HFFc6 (cell line): ENCODE results near the gene SET. TPM values are rescaled to one million over a fixed set of nuclear protein-coding genes. Genes with fewer than 3 reads are reported as not detected.

Experiments used
- DNase-seq: peaks from one replicate; pipeline ENCODE4 v3.0.0-alpha.2; 2018
- H3K27ac Mint-ChIP-seq: 2 replicates; pipeline ENCODE4 v1.8.0; 2020; ENCODE audit warnings: mild to moderate bottlenecking, mixed read lengths
- H3K27me3 Mint-ChIP-seq: 2 replicates; pipeline ENCODE4 v1.8.0; 2021; ENCODE audit warnings: mild to moderate bottlenecking, moderate library complexity, mixed read lengths; ENCODE audit not compliant: insufficient read depth
- H3K36me3 Mint-ChIP-seq: 2 replicates; pipeline ENCODE4 v1.8.0; 2021; ENCODE audit warnings: low read depth, mixed read lengths
- H3K4me1 Mint-ChIP-seq: 2 replicates; pipeline ENCODE4 v1.8.0; 2020; ENCODE audit warnings: low read depth, mixed read lengths
- H3K4me3 Mint-ChIP-seq: 2 replicates; pipeline ENCODE4 v1.8.0; 2020; ENCODE audit warnings: mild to moderate bottlenecking, moderate library complexity, mixed read lengths
- H3K9me3 Mint-ChIP-seq: 2 replicates; pipeline ENCODE4 v1.8.0; 2020; ENCODE audit warnings: mild to moderate bottlenecking, mixed read lengths
- total RNA-seq, 6 experiments: library from RNA; stranded (reverse); fragmentation: NEBNext Ultra II Directional; extraction: Animal tissue kit (Norgen Biotek cat#: 25700); gene quantifications; 2 replicates in 1 of 6; 3 replicates in 5 of 6; pipeline ENCODE4 v1.2.3, GENCODE V29; 2021
- TF ChIP-seq, protein P1 (sequence below): fragments of 200-600 bp; sonication (generic); IDR thresholded peaks from 2 replicates; pipeline ENCODE4 v1.5.0; 2021; ENCODE audit warnings: antibody characterized with exemption, mild to moderate bottlenecking

Gene SET
- total RNA-seq, 6 experiments from 2014 or later: 297 to 358 (median 343) TPM

- no peaks in the 10 kb centered on the region for H3K9me3 Mint-ChIP-seq
- no peaks in the 10 kb centered on the region for H3K27me3 Mint-ChIP-seq
- no peak overlapping the region for H3K4me3 Mint-ChIP-seq
- H3K27ac Mint-ChIP-seq: no peak overlapping the region
- TF ChIP-seq, protein P1, sequence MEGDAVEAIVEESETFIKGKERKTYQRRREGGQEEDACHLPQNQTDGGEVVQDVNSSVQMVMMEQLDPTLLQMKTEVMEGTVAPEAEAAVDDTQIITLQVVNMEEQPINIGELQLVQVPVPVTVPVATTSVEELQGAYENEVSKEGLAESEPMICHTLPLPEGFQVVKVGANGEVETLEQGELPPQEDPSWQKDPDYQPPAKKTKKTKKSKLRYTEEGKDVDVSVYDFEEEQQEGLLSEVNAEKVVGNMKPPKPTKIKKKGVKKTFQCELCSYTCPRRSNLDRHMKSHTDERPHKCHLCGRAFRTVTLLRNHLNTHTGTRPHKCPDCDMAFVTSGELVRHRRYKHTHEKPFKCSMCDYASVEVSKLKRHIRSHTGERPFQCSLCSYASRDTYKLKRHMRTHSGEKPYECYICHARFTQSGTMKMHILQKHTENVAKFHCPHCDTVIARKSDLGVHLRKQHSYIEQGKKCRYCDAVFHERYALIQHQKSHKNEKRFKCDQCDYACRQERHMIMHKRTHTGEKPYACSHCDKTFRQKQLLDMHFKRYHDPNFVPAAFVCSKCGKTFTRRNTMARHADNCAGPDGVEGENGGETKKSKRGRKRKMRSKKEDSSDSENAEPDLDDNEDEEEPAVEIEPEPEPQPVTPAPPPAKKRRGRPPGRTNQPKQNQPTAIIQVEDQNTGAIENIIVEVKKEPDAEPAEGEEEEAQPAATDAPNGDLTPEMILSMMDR: no peak
- no peaks in the 10 kb centered on the region for H3K4me1 Mint-ChIP-seq
- H3K36me3 Mint-ChIP-seq: no peaks in the 10 kb centered on the region
- no peak for DNase-seq
Observed at GRCh38 chr9:128713411-128713780, 24.4 kb downstream of the SET start.

GRCh38 chr9:128713941-128714573, 25.0 kb downstream of the SET start:
- Mint-ChIP-seq H3K4me1 (no peaks in the 10 kb centered on the region), H3K36me3 (no peaks in the 10 kb centered on the region), H3K27me3 (no peaks in the 10 kb centered on the region), H3K4me3 (no peak overlapping the region), H3K9me3 (no peaks in the 10 kb centered on the region), H3K27ac (no peak overlapping the region)
- no peak for DNase-seq
- TF ChIP-seq, protein P1: no peak

GRCh38 chr9:128714586-128715435, 25.8 kb downstream of the SET start:
- no peaks in the 10 kb centered on the region for H3K4me1 Mint-ChIP-seq
- no peak for DNase-seq
- H3K4me3 Mint-ChIP-seq: no peak overlapping the region
- TF ChIP-seq, protein P1: no peak
- no peak overlapping the region for H3K27ac Mint-ChIP-seq
- H3K36me3 Mint-ChIP-seq: no peaks in the 10 kb centered on the region
- H3K9me3 Mint-ChIP-seq: no peaks in the 10 kb centered on the region
- no peaks in the 10 kb centered on the region for H3K27me3 Mint-ChIP-seq

DNA sequence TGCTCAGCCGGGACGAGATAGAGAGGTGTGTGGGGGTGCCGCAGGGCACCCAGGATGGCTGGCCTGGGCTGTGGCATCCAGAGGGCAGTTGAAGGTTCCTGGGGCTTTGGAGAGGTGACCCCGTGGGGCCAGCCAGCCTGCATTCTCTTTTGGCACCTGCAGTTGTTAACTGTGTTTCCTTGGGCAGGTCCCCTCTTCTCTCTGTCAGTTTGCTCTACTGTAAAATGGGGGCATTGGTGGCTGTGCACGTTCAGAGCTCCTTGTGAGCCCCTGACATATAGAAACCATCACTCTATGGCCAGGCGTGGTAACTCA, 26.4 kb downstream of the SET start:
- Mint-ChIP-seq H3K4me3 (no peak overlapping the region), H3K9me3 (no peaks in the 10 kb centered on the region), H3K27me3 (no peaks in the 10 kb centered on the region), H3K4me1 (no peaks in the 10 kb centered on the region), H3K27ac (no peak overlapping the region), H3K36me3 (no peaks in the 10 kb centered on the region)
- TF ChIP-seq, protein P1: no peak
- no peak for DNase-seq

DNA sequence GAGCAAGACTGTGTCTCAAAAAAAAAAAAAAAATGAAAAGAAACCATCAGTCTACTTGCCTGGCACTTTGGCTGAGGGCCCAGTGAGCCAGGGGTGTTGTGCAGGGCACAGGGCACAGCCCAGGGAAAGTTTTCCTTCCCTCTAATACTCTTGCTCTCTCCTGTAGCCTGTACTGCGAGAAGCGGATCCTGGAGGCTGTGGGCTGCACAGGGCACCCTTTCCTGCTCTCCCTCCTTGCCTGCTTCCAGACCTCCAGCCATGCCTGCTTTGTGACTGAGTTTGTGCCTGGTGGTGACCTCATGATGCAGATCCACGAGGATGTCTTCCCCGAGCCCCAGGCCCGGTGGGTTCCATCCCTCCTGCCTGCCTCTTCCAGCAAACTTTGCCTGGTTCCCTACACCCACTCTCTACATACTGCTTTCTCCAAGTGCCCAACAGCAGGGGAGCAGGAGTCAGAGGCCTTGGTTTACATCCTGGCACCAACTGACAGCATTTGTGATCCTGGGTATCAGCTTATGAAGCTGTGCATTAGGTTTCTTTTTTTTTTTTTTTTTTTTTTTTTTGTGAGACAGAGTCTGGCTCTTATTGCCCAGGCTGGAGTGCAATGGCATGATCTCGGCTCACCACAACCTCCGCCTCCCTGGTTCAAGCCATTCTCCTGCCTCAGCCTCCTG, 27.7 kb downstream of the SET start:
- Mint-ChIP-seq H3K4me1 (no peaks in the 10 kb centered on the region), H3K9me3 (no peaks in the 10 kb centered on the region), H3K4me3 (no peak overlapping the region), H3K27ac (no peak overlapping the region), H3K27me3 (no peaks in the 10 kb centered on the region), H3K36me3 (no peaks in the 10 kb centered on the region)
- TF ChIP-seq, protein P1: no peak
- no peak for DNase-seq
